Breast epithelium (tissue), 3 donors: ENCODE data around the gene CAMSAP1.

Experiments used
- POLR2AphosphoS5 ChIP-seq, 3 donors: sonication (generic); formaldehyde crosslinking; IDR thresholded peaks; one replicate each; pipeline ENCODE4 v1.6.1; 2017; ENCODE audit warnings: antibody characterized with exemption in 3 of 3
- TF ChIP-seq, protein P1 (sequence below), 3 donors: fragments of 450-650 bp; IDR thresholded peaks; one replicate each; pipeline ENCODE4 v1.5.1; 2016 to 2017; ENCODE audit warnings: antibody characterized with exemption in 3 of 3, mild to moderate bottlenecking in 3 of 3, moderate library complexity in 3 of 3

DNA sequence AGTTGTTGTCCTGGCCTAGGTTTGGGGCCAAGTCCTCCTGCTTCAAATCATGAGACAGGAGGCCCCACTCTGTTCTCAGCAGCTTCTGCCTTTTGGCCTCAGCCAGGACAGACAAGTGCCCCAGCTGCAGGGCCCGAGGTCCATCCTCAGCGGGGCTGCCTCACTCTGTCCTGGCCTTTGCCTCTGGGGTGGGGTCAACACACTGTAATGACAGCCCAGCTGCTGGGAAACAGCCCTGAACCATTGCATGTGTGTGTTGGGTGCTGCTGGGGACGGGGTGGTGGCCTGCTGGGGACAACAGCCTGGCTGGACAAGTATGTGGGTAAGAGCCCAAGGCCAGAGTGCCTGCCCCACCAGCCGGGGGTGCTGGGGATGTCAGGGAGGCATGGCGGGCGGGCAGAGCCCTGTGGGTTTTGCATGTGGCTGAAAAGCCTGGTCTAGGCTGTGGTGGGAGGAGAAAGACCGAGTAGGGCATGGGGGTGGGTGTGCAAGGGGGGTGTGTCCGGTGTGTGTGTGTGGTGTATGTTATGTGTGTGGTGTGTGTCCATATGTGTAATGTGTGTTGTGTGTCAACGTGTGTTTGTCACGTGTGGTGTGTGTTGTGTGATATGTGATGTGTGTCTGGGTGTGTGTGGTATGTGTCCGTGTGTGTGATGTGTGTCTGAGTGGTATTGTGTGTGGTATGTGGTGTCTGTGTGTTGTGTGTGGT, 133.7 kb downstream of the CAMSAP1 start:
- TF ChIP-seq, protein P1, sequence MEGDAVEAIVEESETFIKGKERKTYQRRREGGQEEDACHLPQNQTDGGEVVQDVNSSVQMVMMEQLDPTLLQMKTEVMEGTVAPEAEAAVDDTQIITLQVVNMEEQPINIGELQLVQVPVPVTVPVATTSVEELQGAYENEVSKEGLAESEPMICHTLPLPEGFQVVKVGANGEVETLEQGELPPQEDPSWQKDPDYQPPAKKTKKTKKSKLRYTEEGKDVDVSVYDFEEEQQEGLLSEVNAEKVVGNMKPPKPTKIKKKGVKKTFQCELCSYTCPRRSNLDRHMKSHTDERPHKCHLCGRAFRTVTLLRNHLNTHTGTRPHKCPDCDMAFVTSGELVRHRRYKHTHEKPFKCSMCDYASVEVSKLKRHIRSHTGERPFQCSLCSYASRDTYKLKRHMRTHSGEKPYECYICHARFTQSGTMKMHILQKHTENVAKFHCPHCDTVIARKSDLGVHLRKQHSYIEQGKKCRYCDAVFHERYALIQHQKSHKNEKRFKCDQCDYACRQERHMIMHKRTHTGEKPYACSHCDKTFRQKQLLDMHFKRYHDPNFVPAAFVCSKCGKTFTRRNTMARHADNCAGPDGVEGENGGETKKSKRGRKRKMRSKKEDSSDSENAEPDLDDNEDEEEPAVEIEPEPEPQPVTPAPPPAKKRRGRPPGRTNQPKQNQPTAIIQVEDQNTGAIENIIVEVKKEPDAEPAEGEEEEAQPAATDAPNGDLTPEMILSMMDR (IDR thresholded peaks at IDR 0.05) = no peak
- no peak for TF ChIP-seq POLR2AphosphoS5 (IDR thresholded peaks at IDR 0.05)
